ENCODE results near the gene SGCD.

Gene SGCD

GRCh38 chr5:156802501-156802900 is 475.5 kb downstream of the SGCD start:
- no peak for DNase-seq

- no peak for DNase-seq
Observed at GRCh38 chr5:156803404-156803803, 476.4 kb downstream of the SGCD start.

- no peak for DNase-seq
Observed at GRCh38 chr5:156812959-156813358, 486.0 kb downstream of the SGCD start.

- peak in 1 of 2 donors; percentile 4 for DNase-seq
Observed at GRCh38 chr5:156815988-156816599, 489.1 kb downstream of the SGCD start.
